Ovary (tissue), 3 donors: ENCODE data around the gene EFHC2.

Experiments
- POLR2A ChIP-seq: fragments of 450-650 bp; IDR thresholded peaks from one replicate; pipeline ENCODE4 v1.6.1; 2017; ENCODE audit warnings: antibody characterized with exemption, mild to moderate bottlenecking, moderate library complexity
- TF ChIP-seq, protein P1 (sequence below), 3 donors: fragments of 450-650 bp in 2 of 3; fragments of 200-600 bp in 1 of 3; IDR thresholded peaks; one replicate each; pipeline versions ENCODE4 v1.5.1 to v1.8.0; 2016 to 2022; ENCODE audit warnings: antibody characterized with exemption in 3 of 3, mild to moderate bottlenecking in 1 of 3
- donor health status: DM: no; HTN: no; CAD: no.

DNA sequence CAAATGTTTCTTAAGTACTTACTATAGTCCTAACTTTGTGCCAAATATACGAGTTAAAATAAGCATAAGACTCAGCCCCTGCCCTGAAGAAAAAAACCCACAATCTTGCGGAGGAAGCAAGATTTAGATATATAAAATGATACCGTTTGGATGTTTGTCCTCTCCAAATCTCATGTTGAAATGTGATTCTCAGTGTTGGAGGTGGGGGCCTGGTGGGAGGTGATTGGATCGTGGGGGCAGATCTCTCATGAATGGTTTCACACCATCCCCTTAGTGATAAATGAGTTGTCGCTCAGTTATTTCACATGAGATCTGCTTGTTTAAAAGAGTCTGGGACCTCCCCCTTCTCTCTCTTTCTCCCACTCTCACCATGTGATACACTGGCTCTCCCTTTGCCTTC, 28.7 kb downstream of the EFHC2 start:
- TF ChIP-seq, protein P1, sequence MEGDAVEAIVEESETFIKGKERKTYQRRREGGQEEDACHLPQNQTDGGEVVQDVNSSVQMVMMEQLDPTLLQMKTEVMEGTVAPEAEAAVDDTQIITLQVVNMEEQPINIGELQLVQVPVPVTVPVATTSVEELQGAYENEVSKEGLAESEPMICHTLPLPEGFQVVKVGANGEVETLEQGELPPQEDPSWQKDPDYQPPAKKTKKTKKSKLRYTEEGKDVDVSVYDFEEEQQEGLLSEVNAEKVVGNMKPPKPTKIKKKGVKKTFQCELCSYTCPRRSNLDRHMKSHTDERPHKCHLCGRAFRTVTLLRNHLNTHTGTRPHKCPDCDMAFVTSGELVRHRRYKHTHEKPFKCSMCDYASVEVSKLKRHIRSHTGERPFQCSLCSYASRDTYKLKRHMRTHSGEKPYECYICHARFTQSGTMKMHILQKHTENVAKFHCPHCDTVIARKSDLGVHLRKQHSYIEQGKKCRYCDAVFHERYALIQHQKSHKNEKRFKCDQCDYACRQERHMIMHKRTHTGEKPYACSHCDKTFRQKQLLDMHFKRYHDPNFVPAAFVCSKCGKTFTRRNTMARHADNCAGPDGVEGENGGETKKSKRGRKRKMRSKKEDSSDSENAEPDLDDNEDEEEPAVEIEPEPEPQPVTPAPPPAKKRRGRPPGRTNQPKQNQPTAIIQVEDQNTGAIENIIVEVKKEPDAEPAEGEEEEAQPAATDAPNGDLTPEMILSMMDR (IDR thresholded peaks at IDR 0.05) = no peak
- no peak for TF ChIP-seq POLR2A
